ENCODE results near the gene PIGR. TPM values are rescaled to one million over a fixed set of nuclear protein-coding genes. Genes with fewer than 3 reads are reported as not detected.
A peak's percentile ranks its signal among the peaks of the same experiment; 100 is the strongest.

Gene PIGR
- total and polyA plus RNA-seq, 5 donors from 2014 or later = not detected

DNA sequence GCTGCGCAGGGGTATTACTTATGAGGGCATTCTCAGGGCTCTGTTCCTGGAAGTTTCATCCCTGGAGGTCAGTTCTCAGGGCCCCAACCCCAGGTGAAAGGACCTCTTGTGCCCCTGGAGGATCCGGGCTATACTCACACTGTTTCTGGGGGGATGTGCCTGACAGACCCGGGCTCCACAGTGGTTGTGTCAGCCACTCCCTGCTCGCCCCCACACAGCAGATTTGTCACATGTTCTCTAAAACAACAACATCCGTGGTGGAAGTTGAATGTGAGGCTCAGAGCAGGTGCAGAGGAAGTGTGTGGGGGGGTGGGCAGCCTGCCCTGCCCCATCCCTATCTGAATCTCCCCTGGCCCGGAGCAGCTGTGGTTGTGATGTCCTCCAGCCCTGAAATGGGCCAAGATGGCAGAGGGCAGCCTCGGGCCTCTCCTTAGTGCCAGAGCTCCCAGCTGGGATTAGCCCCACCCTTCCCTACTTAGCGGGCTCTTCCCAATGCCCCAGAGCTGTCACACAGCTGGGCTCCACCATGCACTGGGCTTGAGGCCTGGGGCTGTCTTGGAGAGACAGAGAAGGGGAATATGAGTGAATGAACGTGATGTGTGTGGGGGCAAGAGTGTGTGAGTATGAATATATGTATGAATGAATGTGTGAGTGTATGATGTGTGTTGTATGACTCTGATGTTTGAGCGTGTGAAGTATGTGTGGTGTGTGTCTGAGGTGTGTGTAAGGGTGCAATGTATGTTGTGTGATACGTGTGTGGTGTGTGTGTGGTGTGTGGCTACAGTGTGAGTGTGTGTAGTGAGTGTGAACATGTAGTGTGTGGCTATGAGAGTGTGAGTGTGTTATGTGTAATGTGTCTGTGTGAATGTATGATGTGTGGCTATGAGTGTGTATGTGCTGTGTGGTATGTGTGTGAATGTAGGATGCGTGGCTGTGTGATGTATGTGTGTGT is 23.0 kb downstream of the PIGR start:
- DNase-seq (peak; percentile 57 to 95 (median 88)), ATAC-seq (ENCODE audit: low read depth in 2 of 2) (peak; percentile 86 to 87)
- Histone ChIP-seq H3K4me1 (ENCODE audit: control insufficient read depth, insufficient read depth, low read length, poor library complexity, severe bottlenecking) (peaks cover 62% of the 10 kb centered on the region), H3K4me3 (ENCODE audit: low read depth, low read length) (peak overlapping the region; percentile 98), H3K36me3 (ENCODE audit: control insufficient read depth, insufficient read depth, low read length) (peaks cover 14% of the 10 kb centered on the region), H3K27me3 (ENCODE audit: control insufficient read depth, insufficient read depth, low read length) (no peaks in the 10 kb centered on the region), H3K9me3 (ENCODE audit: control insufficient read depth in 2 of 2, low read length in 2 of 2) (no peaks in the 10 kb centered on the region), H3K27ac (ENCODE audit: insufficient read depth, low read length, poor library complexity, severe bottlenecking) (peak overlapping the region; percentile 86)
- peaks cover 21% of the 10 kb centered on the region for H3K36me3 Mint-ChIP-seq
- H3K4me1 Mint-ChIP-seq = peaks cover 4 to 30% (median 12%) of the 10 kb centered on the region in 4 donors
- no peak overlapping the region for H3K27ac Mint-ChIP-seq
- peaks cover 0 to 2% (median 0%) of the 10 kb centered on the region in 7 donors for H3K9me3 Mint-ChIP-seq
- no peaks in the 10 kb centered on the region for H3K27me3 Mint-ChIP-seq
- no peak overlapping the region for H3K4me3 Mint-ChIP-seq

DNA sequence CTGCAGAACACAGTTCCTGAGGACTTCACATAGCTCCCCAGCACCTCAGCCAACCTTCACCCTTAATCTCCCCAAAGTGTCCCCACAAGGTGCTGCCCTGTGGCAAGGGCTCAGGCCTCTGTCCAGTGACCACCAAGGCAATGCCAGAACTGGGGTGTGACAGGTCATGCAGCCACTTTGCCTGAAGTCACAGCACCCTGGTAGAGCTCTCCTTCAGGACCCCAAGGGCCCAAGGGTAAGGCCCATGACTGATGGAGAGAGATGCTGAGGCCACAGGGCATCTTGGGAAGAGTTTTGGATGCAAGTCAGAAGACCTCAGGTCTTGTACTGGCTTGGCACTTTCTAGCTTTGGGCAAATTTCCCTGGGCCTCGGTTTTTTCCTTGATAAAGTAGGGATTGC is 23.7 kb downstream of the PIGR start:
- ATAC-seq (ENCODE audit: low read depth in 2 of 2) = no peak
- peak overlapping the region; percentile 98 for H3K4me3 ChIP-seq (ENCODE audit: low read depth, low read length)
- peak overlapping the region; percentile 86 for H3K27ac ChIP-seq (ENCODE audit: insufficient read depth, low read length, poor library complexity, severe bottlenecking)
- no peak overlapping the region for H3K4me3 Mint-ChIP-seq
- no peaks in the 10 kb centered on the region for H3K27me3 Mint-ChIP-seq
- H3K36me3 Mint-ChIP-seq = peaks cover 29% of the 10 kb centered on the region
- H3K9me3 ChIP-seq (ENCODE audit: control insufficient read depth in 2 of 2, low read length in 2 of 2) = no peaks in the 10 kb centered on the region
- DNase-seq = no peak
- H3K4me1 Mint-ChIP-seq = peaks cover 11 to 32% (median 14%) of the 10 kb centered on the region in 4 donors
- H3K4me1 ChIP-seq (ENCODE audit: control insufficient read depth, insufficient read depth, low read length, poor library complexity, severe bottlenecking) = peaks cover 69% of the 10 kb centered on the region
- H3K36me3 ChIP-seq (ENCODE audit: control insufficient read depth, insufficient read depth, low read length) = peaks cover 17% of the 10 kb centered on the region
- H3K9me3 Mint-ChIP-seq = peaks cover 0 to 2% (median 0%) of the 10 kb centered on the region in 7 donors
- H3K27me3 ChIP-seq (ENCODE audit: control insufficient read depth, insufficient read depth, low read length) = no peaks in the 10 kb centered on the region
- H3K27ac Mint-ChIP-seq = no peak overlapping the region

DNA sequence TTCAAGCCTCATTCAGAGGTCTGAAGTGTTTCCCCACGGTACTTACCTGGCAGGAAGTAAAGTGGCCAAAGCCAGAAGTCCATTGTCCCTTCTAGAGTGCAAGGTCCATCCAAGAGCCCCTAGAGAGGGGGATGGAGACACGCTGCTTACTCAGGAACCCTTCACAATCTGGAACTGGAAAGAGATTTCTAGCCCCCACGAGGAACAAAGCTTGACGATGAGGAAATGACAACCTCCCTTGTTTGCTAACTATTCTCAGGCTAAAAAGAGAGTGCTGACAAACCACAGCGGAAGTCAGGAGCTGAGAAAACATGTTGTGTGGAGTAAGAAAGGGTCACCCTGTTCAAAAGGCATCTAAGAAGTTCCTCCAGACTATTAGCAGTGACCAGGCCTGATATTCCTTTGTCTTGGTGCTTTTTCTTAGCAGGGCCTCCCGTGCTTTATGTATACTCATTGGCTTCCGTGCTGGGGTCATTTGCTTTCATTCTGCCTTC is 24.4 kb downstream of the PIGR start, which contains the start of gene FCMR:
TSS of gene FCMR (minus strand) at position 170 of the 494 bp plus-strand sequence. CDS start at position 83, 87 bp downstream.
- no peak within 1 kb of the TSS for H3K27ac Mint-ChIP-seq
- no peak within 1 kb of the TSS for H3K4me3 Mint-ChIP-seq
- peak within 1 kb of the TSS; percentile 98 for H3K4me3 ChIP-seq (ENCODE audit: low read depth, low read length)
- peaks cover 36% of the 10 kb centered on the region for H3K36me3 Mint-ChIP-seq
- peak; percentile 19 to 34 for ATAC-seq (ENCODE audit: low read depth in 2 of 2)
- peak; percentile 32 to 90 (median 80) for DNase-seq
- H3K27me3 ChIP-seq (ENCODE audit: control insufficient read depth, insufficient read depth, low read length) = no peaks in the 10 kb centered on the region
- peaks cover 16 to 35% (median 17%) of the 10 kb centered on the region in 4 donors for H3K4me1 Mint-ChIP-seq
- no peaks in the 10 kb centered on the region for H3K27me3 Mint-ChIP-seq
- peaks cover 71% of the 10 kb centered on the region for H3K4me1 ChIP-seq (ENCODE audit: control insufficient read depth, insufficient read depth, low read length, poor library complexity, severe bottlenecking)
- peak within 1 kb of the TSS; percentile 86 for H3K27ac ChIP-seq (ENCODE audit: insufficient read depth, low read length, poor library complexity, severe bottlenecking)
- H3K9me3 ChIP-seq (ENCODE audit: control insufficient read depth in 2 of 2, low read length in 2 of 2) = no peaks in the 10 kb centered on the region
- peaks cover 0 to 2% (median 0%) of the 10 kb centered on the region in 7 donors for H3K9me3 Mint-ChIP-seq
- peaks cover 24% of the 10 kb centered on the region for H3K36me3 ChIP-seq (ENCODE audit: control insufficient read depth, insufficient read depth, low read length)

DNA sequence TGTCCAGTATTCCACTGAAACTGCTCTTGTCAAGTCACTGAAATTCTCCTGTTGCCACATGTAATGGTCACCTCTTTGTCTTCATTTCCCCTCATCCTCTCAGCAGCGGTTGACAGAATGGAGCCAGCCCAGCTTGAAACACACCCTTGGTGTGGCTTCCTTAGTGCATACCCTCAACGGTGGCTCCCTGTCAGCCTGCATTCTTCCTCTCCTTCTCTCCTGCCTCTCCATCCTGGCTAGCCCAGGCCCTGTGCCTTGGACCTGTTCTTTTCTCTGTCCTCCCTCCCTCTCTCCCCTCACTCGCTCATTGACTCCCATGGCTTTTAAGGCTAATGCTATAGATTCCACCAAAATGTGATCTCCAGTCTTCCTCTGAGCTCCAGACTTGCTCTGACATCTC is 28.2 kb downstream of the PIGR start:
- peaks cover 61% of the 10 kb centered on the region for H3K36me3 ChIP-seq (ENCODE audit: control insufficient read depth, insufficient read depth, low read length)
- H3K9me3 Mint-ChIP-seq = peaks cover 0 to 2% (median 0%) of the 10 kb centered on the region in 7 donors
- ATAC-seq (ENCODE audit: low read depth in 2 of 2) (no peak), DNase-seq (no peak)
- H3K27me3 Mint-ChIP-seq = no peaks in the 10 kb centered on the region
- H3K4me3 Mint-ChIP-seq = no peak overlapping the region
- H3K4me1 Mint-ChIP-seq = peaks cover 20 to 69% (median 53%) of the 10 kb centered on the region in 4 donors
- peak overlapping the region; percentile 98 for H3K4me3 ChIP-seq (ENCODE audit: low read depth, low read length)
- peak overlapping the region in 2 of 3 donors; percentile 89 to 99 for H3K27ac Mint-ChIP-seq
- peaks cover 73% of the 10 kb centered on the region for H3K36me3 Mint-ChIP-seq
- H3K27ac ChIP-seq (ENCODE audit: insufficient read depth, low read length, poor library complexity, severe bottlenecking) = peak overlapping the region; percentile 67
- no peaks in the 10 kb centered on the region for H3K27me3 ChIP-seq (ENCODE audit: control insufficient read depth, insufficient read depth, low read length)
- peaks cover 76% of the 10 kb centered on the region for H3K4me1 ChIP-seq (ENCODE audit: control insufficient read depth, insufficient read depth, low read length, poor library complexity, severe bottlenecking)
- no peaks in the 10 kb centered on the region for H3K9me3 ChIP-seq (ENCODE audit: control insufficient read depth in 2 of 2, low read length in 2 of 2)

DNA sequence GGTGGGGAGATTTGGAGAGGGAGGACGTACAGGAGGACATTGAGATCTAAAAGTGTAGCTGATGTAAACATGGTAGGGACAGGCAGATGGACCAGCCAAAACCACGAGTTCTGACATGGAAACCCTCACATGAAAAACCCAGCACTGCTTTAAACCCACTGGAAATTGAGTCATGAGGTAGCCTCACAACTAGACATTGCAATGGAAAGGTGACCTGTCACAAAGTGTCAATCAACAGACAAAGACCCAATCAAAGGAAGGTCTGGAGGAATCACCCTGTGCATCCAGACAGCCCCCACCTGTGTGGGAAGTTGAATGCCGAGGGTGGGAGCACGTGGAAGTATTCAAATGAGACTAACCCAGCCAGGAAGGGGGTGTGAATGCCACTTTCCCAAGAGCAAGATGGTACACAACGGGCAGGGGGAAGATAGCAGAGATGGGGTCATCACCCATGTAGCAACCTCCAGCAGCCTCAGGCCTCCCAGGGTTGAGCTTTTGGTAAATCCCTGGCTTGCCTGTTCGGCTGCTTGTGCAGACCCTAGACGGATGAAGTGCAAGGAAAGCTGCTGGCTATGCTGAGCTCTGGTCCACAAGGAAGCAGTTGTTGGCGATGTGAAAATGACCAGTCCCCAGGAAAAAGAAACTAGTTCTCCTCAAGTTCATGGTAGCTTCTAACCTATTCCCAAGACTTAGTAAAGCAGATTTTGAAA is 30.1 kb downstream of the PIGR start:
- peak overlapping the region; percentile 67 for H3K27ac ChIP-seq (ENCODE audit: insufficient read depth, low read length, poor library complexity, severe bottlenecking)
- Mint-ChIP-seq H3K9me3 (peaks cover 0 to 2% (median 0%) of the 10 kb centered on the region in 7 donors), H3K27ac (peak overlapping the region in 2 of 3 donors; percentile 91 to 99), H3K27me3 (no peaks in the 10 kb centered on the region), H3K36me3 (peaks cover 91% of the 10 kb centered on the region), H3K4me3 (no peak overlapping the region), H3K4me1 (peaks cover 29 to 79% (median 71%) of the 10 kb centered on the region in 4 donors)
- peak overlapping the region; percentile 98 for H3K4me3 ChIP-seq (ENCODE audit: low read depth, low read length)
- peaks cover 83% of the 10 kb centered on the region for H3K4me1 ChIP-seq (ENCODE audit: control insufficient read depth, insufficient read depth, low read length, poor library complexity, severe bottlenecking)
- H3K9me3 ChIP-seq (ENCODE audit: control insufficient read depth in 2 of 2, low read length in 2 of 2) = no peaks in the 10 kb centered on the region
- H3K36me3 ChIP-seq (ENCODE audit: control insufficient read depth, insufficient read depth, low read length) = peaks cover 80% of the 10 kb centered on the region
- H3K27me3 ChIP-seq (ENCODE audit: control insufficient read depth, insufficient read depth, low read length) = no peaks in the 10 kb centered on the region
- no peak for ATAC-seq (ENCODE audit: low read depth in 2 of 2)
- DNase-seq = no peak

DNA sequence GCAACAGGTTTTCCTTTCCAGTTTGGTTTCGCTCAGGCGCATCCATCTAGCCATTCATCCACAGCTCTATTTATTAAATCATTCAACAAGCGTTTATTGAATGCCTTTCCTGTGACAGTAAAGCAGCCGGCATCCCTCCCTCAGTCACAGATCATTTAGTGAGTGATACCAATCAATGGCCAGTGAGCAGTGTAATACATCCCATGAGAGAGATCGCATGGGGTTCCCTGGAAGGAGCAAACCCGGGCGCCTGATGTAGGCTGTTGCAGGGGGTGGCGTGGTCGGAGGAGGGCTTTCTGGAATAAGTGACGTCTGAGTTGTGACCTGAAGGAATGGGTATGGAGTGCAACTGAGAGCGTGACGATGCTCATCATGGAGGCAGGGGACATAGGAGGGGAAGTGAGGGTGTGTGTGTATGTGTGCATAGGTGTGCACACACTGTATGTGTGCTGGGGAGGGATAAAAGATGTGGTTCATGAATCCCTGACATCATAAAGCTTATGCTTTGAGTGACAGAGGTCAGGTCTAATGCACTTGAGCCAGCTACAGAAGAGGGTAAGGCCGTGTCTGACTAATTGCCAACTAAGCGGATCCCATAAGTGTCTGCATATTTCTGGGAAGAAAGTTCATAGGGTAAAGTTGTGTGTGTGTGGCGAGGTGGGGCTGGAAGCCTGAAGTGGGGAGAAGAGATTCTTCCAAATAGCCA is 31.1 kb downstream of the PIGR start:
- H3K27ac Mint-ChIP-seq = peak overlapping the region in 2 of 3 donors; percentile 91 to 99
- Histone ChIP-seq H3K36me3 (ENCODE audit: control insufficient read depth, insufficient read depth, low read length) (peaks cover 85% of the 10 kb centered on the region), H3K27me3 (ENCODE audit: control insufficient read depth, insufficient read depth, low read length) (no peaks in the 10 kb centered on the region), H3K4me3 (ENCODE audit: low read depth, low read length) (peak overlapping the region; percentile 98), H3K27ac (ENCODE audit: insufficient read depth, low read length, poor library complexity, severe bottlenecking) (peak overlapping the region; percentile 67), H3K9me3 (ENCODE audit: control insufficient read depth in 2 of 2, low read length in 2 of 2) (no peaks in the 10 kb centered on the region), H3K4me1 (ENCODE audit: control insufficient read depth, insufficient read depth, low read length, poor library complexity, severe bottlenecking) (peaks cover 93% of the 10 kb centered on the region)
- peaks cover 0 to 1% (median 0%) of the 10 kb centered on the region in 7 donors for H3K9me3 Mint-ChIP-seq
- H3K4me1 Mint-ChIP-seq = peaks cover 38 to 81% (median 80%) of the 10 kb centered on the region in 4 donors
- ATAC-seq (ENCODE audit: low read depth in 2 of 2) (no peak), DNase-seq (no peak)
- peaks cover 90% of the 10 kb centered on the region for H3K36me3 Mint-ChIP-seq
- H3K27me3 Mint-ChIP-seq = no peaks in the 10 kb centered on the region
- H3K4me3 Mint-ChIP-seq = no peak overlapping the region
